Psoas muscle (tissue), 8 donors: ENCODE measurements around the gene CHMP2B. TPM values are rescaled to one million over a fixed set of nuclear protein-coding genes. Genes with fewer than 3 reads are reported as not detected.

ENCODE experiments used
- ATAC-seq, 4 donors: fragments of 200-7000 bp; cut with Tn5 transposase; one replicate each; pipeline ENCODE4 v1.9.1; 2020; ENCODE audit warnings: moderate library complexity in 3 of 4, mild to moderate bottlenecking in 2 of 4
- DNase-seq, 2 donors: peaks; one replicate each; pipeline ENCODE4 v3.0.0-alpha.2; 2020
- H3K27ac ChIP-seq: fragments of 200-600 bp; one replicate; pipeline ENCODE4 v1.8.0; 2022
- H3K27me3 ChIP-seq, 3 donors: fragments of 200-600 bp in 1 of 3; one replicate each; pipeline versions ENCODE4 v1.6.1 to v1.8.0; 2013 to 2022; ENCODE audit warnings: low read length in 2 of 3, mild to moderate bottlenecking in 2 of 3, moderate library complexity in 1 of 3; ENCODE audit not compliant: insufficient read depth in 3 of 3
- H3K36me3 ChIP-seq, 2 donors: fragments of 200-600 bp in 1 of 2; one replicate each; pipeline versions ENCODE4 v1.6.1 to v1.8.0; 2013 to 2022; ENCODE audit warnings: low read depth in 1 of 2, mild to moderate bottlenecking in 1 of 2, moderate library complexity in 1 of 2; ENCODE audit not compliant: insufficient read depth in 1 of 2
- H3K4me1 ChIP-seq: fragments of 200-600 bp; one replicate; pipeline ENCODE4 v1.8.0; 2022
- H3K4me3 ChIP-seq: fragments of 200-600 bp; one replicate; pipeline ENCODE4 v1.8.0; 2022; ENCODE audit warnings: mild to moderate bottlenecking
- H3K9me3 ChIP-seq: fragments of 200-600 bp; one replicate; pipeline ENCODE4 v1.8.0; 2022
- CTCF ChIP-seq: fragments of 200-600 bp; IDR thresholded peaks from one replicate; pipeline ENCODE4 v1.8.0; 2022; ENCODE audit warnings: antibody characterized with exemption
- whole genome bisulfite sequencing, 3 donors: extraction: QIAGEN DNeasy Blood & Tissue Kit; methylation state at CpG; one replicate each; pipeline versions ENCODE4 v1.1.6 to v1.1.7; 2013; 5-methylcytosine and 5-hydroxymethylcytosine counted together
- intact Hi-C, 2 donors: fragments of 100-400 bp; cut with DNase I; formaldehyde crosslinking; loops; one replicate each; pipeline versions ENCODE4 v1.11.0 to v1.14.2; 2022
- polyA plus RNA-seq, 3 donors: library from polyadenylated mRNA; stranded (reverse); fragments of 200-250 nt; gene quantifications; one replicate each; pipeline ENCODE4 v1.2.3, GENCODE V29; 2013
- total RNA-seq, 4 donors: library from RNA; stranded (reverse); fragmentation: NEBNext Ultra II Directional in 2 of 4; extraction: Animal tissue kit (Norgen Biotek cat#: 25700) in 2 of 4; gene quantifications; one replicate each; pipeline versions ENCODE4 v1.2.1 to v1.2.4, GENCODE V29; 2021 to 2023
- donor health status: healthy with polysubstance abuse.
- donor health status: DM: no; HTN: no; CAD: no; lungs with moderate emphysema.
- donor health status: Bipolar disorder and iron deficiency.
- donor health status: healthy.
- donor health status: DM: yes; HTN: yes; CAD: no.
- donor health status: DM: no; HTN: no; CAD: no.
- donor health status: DM: no; HTN: no; CAD: no.
- donor health status: DM: yes; HTN: yes; CAD: no.

CHMP2B gene
- total and polyA plus RNA-seq, 7 donors: 21.0 to 37.5 (median 26.0) TPM

GRCh38 chr3:87268646-87269211 lies 41.6 kb downstream of the CHMP2B start:
- WGBS, 3 donors: 50 to 62% (median 60%) methylated on average over 4 of the region's 4 CpGs

GRCh38 chr3:87269723-87270122 lies 42.6 kb downstream of the CHMP2B start:
- Histone ChIP-seq H3K4me3 (no peak overlapping the region), H3K36me3 (no peaks in the 10 kb centered on the region), H3K27me3 (no peaks in the 10 kb centered on the region), H3K4me1 (no peaks in the 10 kb centered on the region), H3K9me3 (no peaks in the 10 kb centered on the region), H3K27ac (no peak overlapping the region)
- ATAC-seq (no peak), DNase-seq (no peak)
- intact Hi-C loops: no loop called here
- no peak for TF ChIP-seq CTCF

More at GRCh38 chr3:87268646-87269211, 41.6 kb downstream of the CHMP2B start:
- Histone ChIP-seq H3K27ac (no peak overlapping the region), H3K4me1 (no peaks in the 10 kb centered on the region), H3K36me3 (no peaks in the 10 kb centered on the region), H3K9me3 (no peaks in the 10 kb centered on the region), H3K4me3 (no peak overlapping the region), H3K27me3 (no peaks in the 10 kb centered on the region)
- intact Hi-C loops: no loop called here
- DNase-seq: no peak
- no peak for ATAC-seq
- no peak for TF ChIP-seq CTCF

GRCh38 chr3:87270908-87271700 lies 44.0 kb downstream of the CHMP2B start:
- Histone ChIP-seq H3K9me3 (no peaks in the 10 kb centered on the region), H3K4me3 (no peak overlapping the region), H3K4me1 (no peaks in the 10 kb centered on the region), H3K36me3 (no peaks in the 10 kb centered on the region), H3K27me3 (no peaks in the 10 kb centered on the region), H3K27ac (no peak overlapping the region)
- TF ChIP-seq CTCF: no peak
- ATAC-seq (no peak), DNase-seq (no peak)
- 39 to 44% (median 40%) methylated on average over 4 of the region's 4 CpGs for WGBS, 3 donors
- intact Hi-C loops: no loop called here

GRCh38 chr3:87272718-87273341 lies 45.7 kb downstream of the CHMP2B start:
- no peaks in the 10 kb centered on the region for H3K27me3 ChIP-seq
- no peak overlapping the region for H3K4me3 ChIP-seq
- ATAC-seq (no peak), DNase-seq (no peak)
- no peak overlapping the region for H3K27ac ChIP-seq
- H3K36me3 ChIP-seq: no peaks in the 10 kb centered on the region
- 80 to 83% (median 83%) methylated on average over 4 of the region's 4 CpGs for WGBS, 3 donors
- H3K4me1 ChIP-seq: no peaks in the 10 kb centered on the region
- no peaks in the 10 kb centered on the region for H3K9me3 ChIP-seq
- intact Hi-C loops: no loop called here
- no peak for TF ChIP-seq CTCF
